ENCODE results near the gene PURA.
A peak's percentile ranks its signal among the peaks of the same experiment; 100 is the strongest.

PURA gene

GRCh38 chr5:140113699-140114263 is at the start of gene PURA:
PURA (plus strand) TSS chr5:140114109; CDS start chr5:140114182, 73 bp downstream.
- peak; percentile 37 for DNase-seq

GRCh38 chr5:140072812-140073211 is 41.1 kb upstream of the PURA start:
- no peak for DNase-seq

- no peak for DNase-seq
These were observed 40.6 kb upstream of the PURA start for GRCh38 chr5:140073296-140073695.

- no peak for DNase-seq
These were observed 38.5 kb upstream of the PURA start for GRCh38 chr5:140075371-140075770.

- DNase-seq = no peak
These were observed 37.8 kb upstream of the PURA start for GRCh38 chr5:140076142-140076541.

GRCh38 chr5:140076788-140077187 is 37.1 kb upstream of the PURA start:
- DNase-seq = no peak

GRCh38 chr5:140083120-140083519 is 30.8 kb upstream of the PURA start:
- no peak for DNase-seq

GRCh38 chr5:140083650-140084049 is 30.3 kb upstream of the PURA start:
- DNase-seq = no peak

GRCh38 chr5:140084541-140084940 is 29.4 kb upstream of the PURA start:
- DNase-seq = no peak

GRCh38 chr5:140090251-140090650 is 23.7 kb upstream of the PURA start:
- DNase-seq = no peak

- DNase-seq = no peak
These were observed 20.7 kb upstream of the PURA start for GRCh38 chr5:140093179-140093578.

GRCh38 chr5:140093866-140094265 is 20.0 kb upstream of the PURA start:
- no peak for DNase-seq

- DNase-seq = no peak
These were observed 19.0 kb upstream of the PURA start for GRCh38 chr5:140094889-140095288.

GRCh38 chr5:140101179-140101578 is 12.7 kb upstream of the PURA start:
- DNase-seq = no peak

GRCh38 chr5:140103154-140103553 is 10.8 kb upstream of the PURA start:
- DNase-seq = no peak

GRCh38 chr5:140104100-140104499 is 9.8 kb upstream of the PURA start:
- DNase-seq = no peak

GRCh38 chr5:140106101-140106500 is 7.8 kb upstream of the PURA start:
- no peak for DNase-seq

- no peak for DNase-seq
These were observed 7.1 kb upstream of the PURA start for GRCh38 chr5:140106805-140107311.

- DNase-seq = peak; percentile 77
These were observed 6.4 kb upstream of the PURA start for GRCh38 chr5:140107312-140108092.

GRCh38 chr5:140108093-140109017 is 5.6 kb upstream of the PURA start:
- DNase-seq = no peak

- no peak for DNase-seq
These were observed 4.7 kb upstream of the PURA start for GRCh38 chr5:140109018-140109758.

- no peak for DNase-seq
These were observed 3.9 kb upstream of the PURA start for GRCh38 chr5:140109759-140110645.
